ENCODE results near the gene CYP51A1.
"Not testable (repeated sequence)": the region's sequence is repeated elsewhere in the genome, so short reads cannot be mapped to it uniquely, and the experiment has no call there.

Gene CYP51A1

GRCh38 chr7:92134271-92135051 is at the start of gene CYP51A1:
Gene CYP51A1, minus strand, starts transcription at chr7:92134477. Its CDS starts 113 bp downstream, at chr7:92134364.
- peak; percentile 86 to 92 (median 90) for DNase-seq (ENCODE audit: low read depth in 3 of 3)

GRCh38 chr7:92178928-92179924 is 44.9 kb upstream of the CYP51A1 start, which contains the start of gene LRRD1:
Gene LRRD1, minus strand, starts transcription at chr7:92179142. Its CDS starts 13,940 bp downstream, at chr7:92165202.
- DNase-seq (ENCODE audit: low read depth in 3 of 3) = peak; percentile 79 to 82 (median 81)

GRCh38 chr7:92177362-92177761 is 43.1 kb upstream of the CYP51A1 start:
- DNase-seq (ENCODE audit: low read depth in 3 of 3) = no peak

- not testable (repeated sequence) for DNase-seq (ENCODE audit: low read depth in 3 of 3)
These were observed 35.3 kb upstream of the CYP51A1 start for GRCh38 chr7:92169529-92169928.

GRCh38 chr7:92161271-92161670 is 27.0 kb upstream of the CYP51A1 start:
- DNase-seq (ENCODE audit: low read depth in 3 of 3) = no peak

- no peak for DNase-seq (ENCODE audit: low read depth in 3 of 3)
These were observed 24.6 kb upstream of the CYP51A1 start for GRCh38 chr7:92158660-92159575.

- DNase-seq (ENCODE audit: low read depth in 3 of 3) = no peak
These were observed 22.7 kb upstream of the CYP51A1 start for GRCh38 chr7:92156990-92157389.

- DNase-seq (ENCODE audit: low read depth in 3 of 3) = no peak
These were observed 20.9 kb upstream of the CYP51A1 start for GRCh38 chr7:92155108-92155739.

- DNase-seq (ENCODE audit: low read depth in 3 of 3) = no peak
These were observed 16.3 kb upstream of the CYP51A1 start for GRCh38 chr7:92150450-92151017.

- no peak for DNase-seq (ENCODE audit: low read depth in 3 of 3)
These were observed 15.5 kb upstream of the CYP51A1 start for GRCh38 chr7:92149736-92150239.

- not testable (repeated sequence) for DNase-seq (ENCODE audit: low read depth in 3 of 3)
These were observed 9.1 kb upstream of the CYP51A1 start for GRCh38 chr7:92143192-92143880.

- not testable (repeated sequence) for DNase-seq (ENCODE audit: low read depth in 3 of 3)
These were observed 8.5 kb upstream of the CYP51A1 start for GRCh38 chr7:92142791-92143190.

GRCh38 chr7:92141161-92141560 is 6.9 kb upstream of the CYP51A1 start:
- DNase-seq (ENCODE audit: low read depth in 3 of 3) = no peak

- no peak for DNase-seq (ENCODE audit: low read depth in 3 of 3)
These were observed 3.3 kb upstream of the CYP51A1 start for GRCh38 chr7:92137557-92137956.

- no peak for DNase-seq (ENCODE audit: low read depth in 3 of 3)
These were observed 994 bp upstream of the CYP51A1 start for GRCh38 chr7:92135052-92135889.

GRCh38 chr7:92133737-92134270 is 473 bp downstream of the CYP51A1 start:
- DNase-seq (ENCODE audit: low read depth in 3 of 3) = peak; percentile 31 to 42 (median 35)

GRCh38 chr7:92133133-92133736 is 1.0 kb downstream of the CYP51A1 start:
- no peak for DNase-seq (ENCODE audit: low read depth in 3 of 3)

- DNase-seq (ENCODE audit: low read depth in 3 of 3) = no peak
These were observed 2.4 kb downstream of the CYP51A1 start for GRCh38 chr7:92131764-92132330.

Measured in stimulated activated CD4-positive, alpha-beta T cell treated with anti-CD3 and anti-CD28 coated beads, TNF-alpha, amount 100 ng/mL, for 4 hours (primary cell).